HG03469 (cell line): Measurements from ENCODE around the gene LHPP.

Experiments
- ATAC-seq: cut with Tn5 transposase; IDR thresholded peaks from one replicate; pipeline ENCODE4 v1.9.1; 2021; ENCODE audit warnings: mild to moderate bottlenecking, moderate library complexity, moderate number of reproducible peaks; ENCODE audit not compliant: unreplicated experiment

LHPP gene

GRCh38 chr10:124590216-124591122 is 128.8 kb downstream of the LHPP start:
- no peak for ATAC-seq

DNA sequence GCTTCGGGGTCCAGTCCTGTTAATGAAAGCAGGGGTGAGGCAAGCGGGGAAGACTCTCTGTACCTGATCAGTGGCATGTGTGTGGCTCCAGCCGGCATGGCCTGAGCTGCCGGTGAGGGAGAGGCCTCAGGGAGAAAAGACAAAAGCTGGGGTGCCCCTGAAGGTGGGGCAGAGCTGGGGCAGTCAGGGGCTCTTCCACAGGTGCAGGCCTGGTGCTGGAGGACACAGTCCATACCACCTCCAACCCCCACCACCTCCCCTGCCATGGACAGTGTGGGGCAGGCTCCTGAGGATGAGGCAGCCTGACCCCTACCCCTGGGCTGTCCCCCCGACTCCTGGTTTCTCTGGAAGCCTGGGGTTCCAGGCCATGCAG is 129.5 kb downstream of the LHPP start:
- no peak for ATAC-seq

- ATAC-seq = no peak
Measured at GRCh38 chr10:124592101-124592500, 130.5 kb downstream of the LHPP start.

- ATAC-seq = no peak
Measured at GRCh38 chr10:124592736-124593430, 131.3 kb downstream of the LHPP start.

DNA sequence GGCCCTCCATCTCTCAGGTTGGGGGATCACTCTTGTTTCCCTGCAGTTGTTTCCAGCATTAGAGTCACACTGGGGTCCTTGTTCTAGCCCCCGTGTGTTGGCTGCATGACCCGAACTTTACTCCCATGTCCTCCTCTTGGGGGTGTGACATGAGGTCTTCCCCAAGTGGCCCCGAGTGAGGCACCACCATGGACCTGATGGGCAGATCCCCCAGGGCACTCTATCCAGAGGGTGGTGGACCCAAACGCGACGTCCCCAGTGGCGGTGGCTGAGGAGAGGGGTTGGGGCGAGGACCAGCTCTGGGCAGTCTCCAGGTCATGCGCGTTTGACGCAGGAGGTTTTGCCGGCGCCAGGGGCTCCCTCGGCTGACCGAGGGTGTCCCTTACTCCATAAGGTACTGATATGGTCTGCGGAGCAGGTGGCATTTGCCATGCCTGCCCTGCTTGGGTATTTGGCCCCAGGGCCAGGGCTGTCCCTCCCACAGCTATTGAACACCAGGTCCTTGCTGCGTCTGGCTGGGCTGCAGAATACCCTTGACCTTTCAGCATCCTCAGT is 131.9 kb downstream of the LHPP start:
- ATAC-seq = no peak

DNA sequence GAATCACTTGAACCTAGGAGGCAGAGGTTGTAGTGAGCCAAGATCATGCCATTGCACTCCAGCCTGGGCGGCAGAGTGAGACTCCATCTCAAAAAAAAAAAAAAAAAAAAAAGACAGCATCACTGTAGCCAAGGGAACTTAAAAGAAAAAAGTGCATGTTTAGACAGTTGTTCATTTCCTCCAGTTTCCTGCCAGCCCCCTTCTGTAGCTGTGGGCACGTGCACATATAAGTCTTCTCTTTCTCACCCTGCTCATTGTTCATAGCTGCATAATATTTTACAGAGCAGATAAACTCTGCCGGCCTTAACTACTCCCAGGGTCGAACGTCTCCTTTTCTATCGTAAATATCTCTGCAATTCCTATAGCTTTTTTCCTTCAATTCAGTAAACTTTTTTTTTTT is 132.6 kb downstream of the LHPP start:
- no peak for ATAC-seq

DNA sequence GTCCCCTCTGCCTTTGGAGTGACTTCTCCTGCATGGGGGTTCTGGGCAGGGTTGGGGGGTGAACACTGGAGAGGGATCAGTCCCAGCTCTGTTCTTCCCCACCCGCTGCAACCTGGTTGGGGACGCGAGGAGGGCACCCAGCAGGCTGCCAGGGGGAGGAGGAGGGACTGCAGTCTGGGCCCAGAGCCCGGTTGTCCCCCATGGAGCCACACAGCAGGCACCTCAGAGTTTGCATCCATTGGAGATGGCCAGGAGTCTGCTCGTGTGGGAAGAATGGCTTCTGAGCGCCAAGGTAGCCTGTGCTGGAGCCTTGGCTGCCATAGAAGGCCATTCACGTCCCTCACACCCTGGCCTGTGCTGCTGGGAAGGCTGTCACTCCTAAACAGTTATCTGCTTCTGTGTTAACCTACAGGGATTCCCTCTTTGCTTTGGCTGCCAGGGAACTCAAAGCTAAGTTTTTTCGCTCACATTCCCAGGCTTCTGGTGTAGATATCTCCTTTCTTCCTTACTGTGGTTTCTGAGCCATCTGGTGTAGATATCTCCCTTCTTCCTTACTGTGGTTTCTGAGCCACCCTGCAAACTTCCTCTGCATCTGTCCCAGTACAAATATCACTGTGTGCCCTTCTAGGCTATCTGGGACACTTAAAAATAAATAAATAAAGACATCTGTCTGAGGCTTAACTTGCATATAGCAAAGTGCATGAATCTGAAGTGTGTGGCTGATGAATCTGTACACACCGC is 133.7 kb downstream of the LHPP start:
- ATAC-seq = no peak

- no peak for ATAC-seq
Measured at GRCh38 chr10:124596116-124596785, 134.6 kb downstream of the LHPP start.

DNA sequence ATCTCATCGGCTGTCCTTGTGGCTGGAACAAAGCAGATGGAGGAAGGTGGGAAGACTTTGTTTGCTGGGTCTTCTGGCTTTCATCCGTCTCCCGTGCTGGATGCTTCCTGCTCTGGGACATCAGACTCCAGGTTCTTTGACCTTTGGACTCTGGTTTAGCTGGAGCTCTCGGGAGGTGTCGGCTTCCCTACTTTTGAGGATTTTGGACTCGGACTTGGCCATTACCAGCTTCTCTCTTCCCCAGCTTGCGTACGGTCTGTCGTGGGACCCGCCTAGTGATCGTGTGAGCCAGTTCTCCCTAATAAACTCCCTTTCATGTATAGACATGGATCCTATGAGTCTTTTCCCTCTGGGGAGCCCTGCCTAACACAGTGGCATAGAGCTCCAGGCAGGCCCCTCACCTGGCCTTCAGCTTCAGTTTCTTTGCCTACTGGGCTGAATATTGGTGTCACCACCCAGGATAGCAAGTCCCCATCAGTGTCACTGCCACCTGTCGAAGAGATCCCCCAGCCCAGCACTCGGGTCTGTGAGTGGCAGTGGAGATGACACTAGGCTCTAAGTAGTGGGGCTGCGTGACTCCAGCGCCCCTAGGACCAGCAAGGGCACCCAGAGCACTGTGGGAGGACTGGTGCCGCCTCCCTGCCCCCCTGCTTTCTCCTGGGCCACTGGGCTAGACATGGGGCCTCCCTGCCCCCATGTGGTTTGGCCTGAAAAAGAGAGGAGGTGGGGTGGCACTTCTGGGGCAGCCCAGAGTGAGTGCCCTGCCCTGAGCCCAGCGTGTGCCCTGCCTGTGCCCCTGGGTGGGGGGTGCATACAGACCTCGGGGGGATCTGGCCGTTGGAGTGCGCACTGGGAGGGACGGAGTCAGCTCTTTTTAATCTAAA is 135.6 kb downstream of the LHPP start:
- ATAC-seq = no peak

- ATAC-seq = no peak
Measured at GRCh38 chr10:124597846-124598165, 136.2 kb downstream of the LHPP start.

DNA sequence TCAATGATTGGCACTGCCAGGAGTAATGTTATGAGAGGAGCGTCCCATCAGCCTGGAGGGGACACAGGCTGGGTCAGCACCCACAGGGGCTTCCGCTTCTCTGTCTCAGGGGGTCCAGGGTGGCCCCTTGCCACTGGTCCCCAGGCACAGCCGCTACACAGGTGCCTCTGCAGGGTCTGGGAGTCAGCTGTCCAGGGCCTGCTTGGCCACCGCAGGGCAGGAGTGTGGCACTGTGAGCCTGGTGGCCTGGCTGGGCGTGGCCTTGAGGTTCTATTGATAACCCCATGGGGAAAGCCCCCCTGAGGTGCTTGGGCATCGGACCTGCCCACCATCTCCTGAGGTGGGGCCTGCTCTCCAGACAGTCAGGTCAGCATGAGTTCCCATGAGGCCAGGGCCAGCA is 136.6 kb downstream of the LHPP start:
- ATAC-seq = no peak

GRCh38 chr10:124598773-124599587 is 137.4 kb downstream of the LHPP start:
- ATAC-seq = no peak

DNA sequence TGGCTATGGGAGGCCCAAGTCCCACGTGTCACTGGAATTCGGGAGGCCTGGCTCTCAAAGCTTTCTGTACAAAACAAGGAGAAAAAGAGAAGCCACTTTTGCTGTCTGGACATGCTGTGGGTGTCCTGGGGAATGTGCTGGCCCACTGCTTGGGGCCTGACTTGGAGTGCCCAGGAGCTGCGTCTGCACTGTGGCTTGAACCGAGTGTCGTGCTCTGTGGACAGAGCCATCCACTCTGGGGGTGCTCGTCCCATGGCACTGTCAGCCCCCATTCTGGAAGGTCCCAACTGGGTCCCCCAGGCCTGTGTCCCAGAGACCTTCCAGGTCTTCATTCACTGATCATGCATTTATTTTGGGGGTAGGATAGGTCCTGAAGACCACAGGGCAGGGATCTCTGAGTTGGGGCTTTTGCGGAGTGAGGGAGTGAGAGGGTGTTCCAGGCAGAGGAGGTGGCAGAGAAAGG is 138.0 kb downstream of the LHPP start:
- no peak for ATAC-seq

- no peak for ATAC-seq
Measured at GRCh38 chr10:124600051-124600880, 138.6 kb downstream of the LHPP start.

DNA sequence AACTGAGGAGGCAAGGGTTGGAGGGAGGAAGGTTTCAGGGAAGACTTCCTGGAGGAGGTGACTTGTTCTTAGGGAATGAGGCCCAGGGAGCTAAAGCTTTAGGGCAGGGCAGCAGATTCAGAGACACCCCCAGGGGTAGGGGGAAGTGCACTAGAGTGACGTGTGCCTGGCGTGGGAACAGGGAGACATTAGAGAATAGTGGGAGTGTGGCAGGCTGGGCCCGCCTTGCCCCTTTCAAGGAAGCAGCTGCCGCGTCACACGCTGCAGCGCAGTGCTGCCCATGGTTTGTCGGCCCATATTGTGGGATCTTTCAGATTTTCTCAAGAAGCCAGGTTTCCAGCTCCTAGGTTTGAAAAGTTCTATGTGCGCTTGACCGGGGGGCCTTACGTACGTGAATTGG is 139.4 kb downstream of the LHPP start:
- no peak for ATAC-seq

DNA sequence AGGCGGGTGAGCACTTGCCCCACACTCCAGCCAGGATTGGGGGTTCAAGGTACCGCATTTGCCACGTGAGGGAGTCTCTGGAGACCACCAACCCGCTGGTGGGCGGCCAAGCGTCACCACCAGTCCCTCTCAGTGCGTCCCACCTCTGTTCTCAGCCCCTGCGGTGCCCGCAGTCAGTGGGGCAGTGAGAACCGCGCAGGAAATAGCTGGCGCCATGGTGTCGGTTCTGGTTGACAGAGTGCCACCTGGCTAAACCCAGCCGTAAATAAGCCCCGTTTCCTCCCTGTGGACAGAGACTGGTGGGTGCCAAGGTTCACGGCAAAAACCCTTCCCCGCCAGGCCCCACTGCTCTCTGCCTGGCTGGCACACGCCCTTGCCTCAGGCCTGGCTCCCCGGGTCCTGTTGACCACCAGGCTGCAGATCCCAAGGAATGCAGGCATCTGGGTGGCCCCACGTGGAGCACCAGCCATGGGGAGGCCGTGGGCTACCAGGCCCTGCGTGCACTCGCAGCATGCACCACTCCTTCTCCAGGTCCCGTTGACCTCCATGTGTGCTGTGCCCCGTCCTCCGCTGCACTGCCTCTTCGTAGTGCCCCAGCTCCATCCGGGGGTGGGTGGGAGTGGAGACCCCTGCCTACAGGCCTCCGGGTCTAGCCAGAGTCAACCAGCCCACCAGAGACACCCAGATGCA is 140.0 kb downstream of the LHPP start:
- no peak for ATAC-seq

GRCh38 chr10:124602121-124602561 is 140.5 kb downstream of the LHPP start:
- ATAC-seq = no peak
